GM20000 (cell line): ENCODE data around the gene SLC7A1.

Source experiments
- DNase-seq: peaks from one replicate; pipeline ENCODE4 v3.0.0; 2012; ENCODE audit warnings: low spot score
- TF ChIP-seq, protein P1 (sequence below): IDR thresholded peaks from 2 replicates; pipeline ENCODE4 v1.5.1; 2012; ENCODE audit warnings: mild to moderate bottlenecking, control low read depth; ENCODE audit errors: extremely low read depth, missing control alignments

SLC7A1 gene

DNA sequence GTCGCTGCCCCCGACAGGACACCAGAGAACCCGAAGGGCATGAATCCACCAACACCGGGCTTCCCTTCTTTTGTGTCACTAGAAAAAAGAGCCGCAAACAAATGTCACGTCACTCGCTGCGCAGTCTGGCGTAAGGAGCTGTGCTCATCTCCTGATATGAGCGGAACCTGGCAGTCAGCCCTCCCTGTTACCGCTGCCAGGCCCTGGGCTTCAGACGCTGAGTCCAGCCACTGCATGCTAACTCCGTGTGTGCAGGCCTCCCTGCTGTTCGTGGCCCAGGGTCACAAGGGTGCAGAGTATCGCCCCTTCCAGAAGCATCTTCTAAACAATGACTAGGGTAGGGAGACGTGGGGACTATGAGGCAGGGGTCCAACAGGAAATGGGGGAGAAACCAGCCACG is 71.3 kb downstream of the SLC7A1 start:
- TF ChIP-seq, protein P1, sequence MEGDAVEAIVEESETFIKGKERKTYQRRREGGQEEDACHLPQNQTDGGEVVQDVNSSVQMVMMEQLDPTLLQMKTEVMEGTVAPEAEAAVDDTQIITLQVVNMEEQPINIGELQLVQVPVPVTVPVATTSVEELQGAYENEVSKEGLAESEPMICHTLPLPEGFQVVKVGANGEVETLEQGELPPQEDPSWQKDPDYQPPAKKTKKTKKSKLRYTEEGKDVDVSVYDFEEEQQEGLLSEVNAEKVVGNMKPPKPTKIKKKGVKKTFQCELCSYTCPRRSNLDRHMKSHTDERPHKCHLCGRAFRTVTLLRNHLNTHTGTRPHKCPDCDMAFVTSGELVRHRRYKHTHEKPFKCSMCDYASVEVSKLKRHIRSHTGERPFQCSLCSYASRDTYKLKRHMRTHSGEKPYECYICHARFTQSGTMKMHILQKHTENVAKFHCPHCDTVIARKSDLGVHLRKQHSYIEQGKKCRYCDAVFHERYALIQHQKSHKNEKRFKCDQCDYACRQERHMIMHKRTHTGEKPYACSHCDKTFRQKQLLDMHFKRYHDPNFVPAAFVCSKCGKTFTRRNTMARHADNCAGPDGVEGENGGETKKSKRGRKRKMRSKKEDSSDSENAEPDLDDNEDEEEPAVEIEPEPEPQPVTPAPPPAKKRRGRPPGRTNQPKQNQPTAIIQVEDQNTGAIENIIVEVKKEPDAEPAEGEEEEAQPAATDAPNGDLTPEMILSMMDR, result no peak

DNA sequence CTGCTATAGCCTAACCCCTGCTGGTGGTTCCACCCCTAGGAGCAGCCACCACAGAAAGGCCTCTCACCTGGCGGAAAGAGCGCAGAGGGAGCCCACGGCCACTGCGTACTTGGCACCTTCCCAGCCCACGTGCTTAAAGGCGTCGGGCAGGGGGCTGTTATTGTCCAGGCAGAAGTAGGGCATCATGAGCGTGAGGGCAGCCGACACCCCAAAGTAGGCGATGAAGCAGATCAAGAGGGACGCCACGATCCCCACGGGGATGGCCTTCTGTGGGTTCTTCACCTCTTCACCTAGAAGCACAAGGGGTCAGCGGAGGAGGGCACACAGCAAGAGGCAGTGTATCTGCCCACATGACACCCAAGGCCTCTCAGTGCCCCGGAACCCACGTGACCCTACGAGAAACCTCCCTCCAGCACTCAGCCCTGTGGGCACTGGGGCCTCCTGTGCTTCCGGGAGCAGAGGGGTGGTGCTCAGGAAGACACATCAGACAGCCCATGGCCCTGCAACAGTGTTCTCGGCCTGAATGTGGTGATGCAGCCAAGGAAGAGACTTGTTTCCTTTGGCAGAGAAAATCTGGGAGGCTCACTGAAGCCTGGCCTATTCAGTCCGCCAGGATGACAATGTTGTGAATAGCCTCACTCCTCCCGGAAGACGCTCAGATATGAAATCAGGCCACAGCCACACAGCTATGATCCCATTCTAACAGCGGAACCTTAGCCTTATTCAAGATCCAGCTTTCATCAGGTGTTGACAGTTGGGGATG is 72.1 kb downstream of the SLC7A1 start:
- DNase-seq, result no peak
- TF ChIP-seq, protein P1, result no peak

More for the DNA sequence above, 71.3 kb downstream of the SLC7A1 start:
- no peak for DNase-seq

DNA sequence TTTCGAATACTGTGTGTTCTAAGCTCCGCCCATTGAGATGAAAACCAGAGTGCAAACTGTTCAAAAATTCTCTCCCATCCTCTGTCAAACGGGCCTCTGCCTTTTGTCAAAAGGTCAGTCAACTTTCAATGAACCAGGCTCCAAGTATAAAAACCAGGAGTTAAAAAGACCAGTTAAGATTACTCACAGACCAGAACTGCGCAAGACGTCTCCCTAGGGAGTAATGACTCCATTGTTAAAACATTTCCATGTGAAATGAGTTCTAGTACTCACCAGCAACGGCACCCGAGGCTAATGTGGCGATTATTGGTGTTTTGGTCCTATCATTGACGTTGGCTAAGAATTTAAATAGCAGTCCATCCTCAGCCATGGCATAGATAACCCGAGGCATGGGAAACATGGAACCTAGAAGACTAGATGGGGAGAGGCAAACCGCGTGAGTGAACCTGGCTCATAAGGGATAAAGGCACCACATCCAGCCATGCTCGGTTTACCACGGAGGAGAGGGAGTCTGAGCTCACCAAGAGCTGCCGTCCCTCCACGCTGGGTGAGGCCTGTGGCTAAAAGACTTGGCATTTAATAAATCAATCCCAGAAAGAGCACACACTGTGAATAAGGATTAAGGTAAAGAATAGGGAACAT is 73.3 kb downstream of the SLC7A1 start:
- DNase-seq, result no peak
- TF ChIP-seq, protein P1, result no peak

DNA sequence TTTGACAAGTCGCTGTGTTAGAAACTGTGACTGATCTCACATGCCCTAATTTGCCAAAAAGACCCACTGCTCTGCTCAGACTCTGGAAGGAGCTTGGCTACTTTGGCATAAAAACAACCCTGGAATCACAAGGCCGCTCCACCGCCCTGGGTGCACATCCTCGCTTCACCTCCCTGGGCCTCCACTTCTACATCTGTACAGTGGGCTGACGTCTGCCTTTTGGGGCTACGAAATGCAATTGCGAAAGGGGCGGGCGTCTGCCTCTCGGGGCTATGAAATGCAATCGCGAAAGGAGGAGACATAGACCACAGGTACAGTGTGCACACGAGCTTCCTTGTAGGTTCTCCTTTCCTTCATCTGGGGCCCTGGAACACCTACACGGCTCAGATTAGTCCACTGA is 74.2 kb downstream of the SLC7A1 start:
- DNase-seq, result no peak
- TF ChIP-seq, protein P1, result no peak

DNA sequence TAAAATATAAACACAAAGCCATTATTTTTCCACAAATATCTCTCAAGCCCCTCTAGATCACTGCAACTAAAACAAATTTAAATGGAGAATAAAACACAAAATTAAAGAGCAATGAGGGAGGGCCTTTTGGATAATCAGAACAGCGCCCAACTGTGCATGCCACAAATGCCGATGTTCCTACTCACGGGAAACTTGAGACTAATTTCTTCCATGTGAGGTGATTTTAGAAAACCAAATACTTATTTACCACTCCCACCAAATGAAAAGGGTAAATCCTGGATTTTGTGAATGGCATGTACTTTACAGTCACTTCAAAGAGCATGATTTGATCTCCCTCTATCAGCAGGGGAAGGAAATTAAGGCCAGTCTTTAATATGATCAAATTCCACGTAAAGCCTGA is 74.8 kb downstream of the SLC7A1 start:
- TF ChIP-seq, protein P1, result no peak
- no peak for DNase-seq

DNA sequence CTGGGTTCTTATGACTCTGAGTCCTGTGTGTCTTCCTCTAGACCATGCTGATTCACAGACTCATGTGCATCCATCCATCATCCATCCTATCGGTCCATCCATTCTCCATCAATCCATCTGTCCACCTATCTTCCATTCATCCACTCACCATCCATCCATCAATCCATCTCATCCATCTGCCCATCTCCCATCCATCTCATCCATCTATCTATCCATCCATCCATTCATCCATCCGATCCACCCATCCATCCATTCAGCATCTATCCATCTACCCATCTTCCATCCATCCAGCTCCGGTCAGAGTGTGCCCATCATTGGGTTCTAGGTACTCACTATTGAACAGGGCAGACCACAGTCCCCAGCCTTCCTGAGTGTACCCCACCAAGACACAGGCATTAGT is 75.6 kb downstream of the SLC7A1 start:
- TF ChIP-seq, protein P1, result no peak

DNA sequence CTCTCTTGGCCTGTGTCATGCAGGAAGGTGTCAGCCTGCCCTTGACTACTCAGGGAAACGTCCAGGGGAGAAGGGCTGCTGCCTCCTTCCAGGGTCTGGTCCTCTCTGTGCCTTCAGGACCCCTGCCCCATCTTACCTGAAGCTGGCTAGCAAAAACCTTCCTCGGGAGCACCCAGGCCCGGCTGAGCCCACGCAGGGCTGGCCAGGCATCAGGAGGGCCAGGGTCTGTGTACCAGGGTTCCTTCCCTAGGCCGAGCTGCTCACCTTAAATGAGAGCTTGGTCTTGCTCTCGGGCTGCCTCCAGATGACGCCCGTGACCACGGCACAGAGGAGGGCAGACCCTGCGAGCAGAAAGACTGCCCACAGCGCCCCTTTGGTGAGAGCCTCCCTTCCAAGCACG is 78.6 kb downstream of the SLC7A1 start:
- TF ChIP-seq, protein P1, result no peak
- no peak for DNase-seq

More for the DNA sequence above, 75.6 kb downstream of the SLC7A1 start:
- no peak for DNase-seq
